Panc1 (cell line): Measurements from ENCODE around the gene ITPR3.

Experiments used
- POLR2AphosphoS5 ChIP-seq: IDR thresholded peaks from 2 replicates; pipeline ENCODE4 v1.6.1; 2012; ENCODE audit warnings: mild to moderate bottlenecking, low read depth, low read length, moderate library complexity
- SIN3A ChIP-seq: IDR thresholded peaks from 2 replicates; pipeline ENCODE4 v1.6.1; 2012; ENCODE audit warnings: low read depth, mild to moderate bottlenecking, low read length, moderate library complexity, borderline replicate concordance; ENCODE audit not compliant: insufficient read depth
- TCF7L2 ChIP-seq: IDR thresholded peaks from 2 replicates; pipeline ENCODE4 v1.6.1; 2011; ENCODE audit warnings: mild to moderate bottlenecking, low read depth, low read length, inconsistent platforms
- TF ChIP-seq, protein P1 (sequence below): fragments of 450-650 bp; IDR thresholded peaks from 2 replicates; pipeline ENCODE4 v1.5.1; 2017; ENCODE audit warnings: mild to moderate bottlenecking
- TF ChIP-seq, protein P2 (sequence below), 2 experiments: IDR thresholded peaks; 2 replicates each; pipeline ENCODE4 v1.6.1; 2011 to 2012; ENCODE audit warnings: low read depth in 2 of 2, control low read depth in 1 of 2, low read length in 1 of 2, mild to moderate bottlenecking in 1 of 2, moderate library complexity in 1 of 2; ENCODE audit not compliant: insufficient read depth in 1 of 2

DNA sequence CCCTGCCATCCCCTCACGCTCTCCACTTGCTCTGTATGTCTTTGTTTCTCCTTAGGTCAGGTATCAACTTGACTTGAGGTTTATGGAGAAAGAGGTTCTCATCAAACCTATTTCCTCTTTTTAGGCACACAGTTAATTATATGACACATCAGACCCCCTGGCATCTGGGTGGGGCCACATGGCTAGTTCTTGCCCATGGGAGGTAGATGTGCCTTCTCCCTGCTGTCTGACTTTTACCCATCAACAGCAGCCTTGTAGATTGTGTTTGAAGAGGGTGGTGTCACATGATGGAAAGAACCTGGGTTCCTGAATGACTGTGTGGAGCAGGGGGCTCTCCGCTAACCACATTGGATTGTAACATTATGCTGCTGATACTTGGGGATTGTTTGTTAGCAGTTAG is 97.6 kb downstream of the ITPR3 start:
- TF ChIP-seq TCF7L2 (no peak), SIN3A (no peak), POLR2AphosphoS5 (no peak)
- TF ChIP-seq, protein P1, sequence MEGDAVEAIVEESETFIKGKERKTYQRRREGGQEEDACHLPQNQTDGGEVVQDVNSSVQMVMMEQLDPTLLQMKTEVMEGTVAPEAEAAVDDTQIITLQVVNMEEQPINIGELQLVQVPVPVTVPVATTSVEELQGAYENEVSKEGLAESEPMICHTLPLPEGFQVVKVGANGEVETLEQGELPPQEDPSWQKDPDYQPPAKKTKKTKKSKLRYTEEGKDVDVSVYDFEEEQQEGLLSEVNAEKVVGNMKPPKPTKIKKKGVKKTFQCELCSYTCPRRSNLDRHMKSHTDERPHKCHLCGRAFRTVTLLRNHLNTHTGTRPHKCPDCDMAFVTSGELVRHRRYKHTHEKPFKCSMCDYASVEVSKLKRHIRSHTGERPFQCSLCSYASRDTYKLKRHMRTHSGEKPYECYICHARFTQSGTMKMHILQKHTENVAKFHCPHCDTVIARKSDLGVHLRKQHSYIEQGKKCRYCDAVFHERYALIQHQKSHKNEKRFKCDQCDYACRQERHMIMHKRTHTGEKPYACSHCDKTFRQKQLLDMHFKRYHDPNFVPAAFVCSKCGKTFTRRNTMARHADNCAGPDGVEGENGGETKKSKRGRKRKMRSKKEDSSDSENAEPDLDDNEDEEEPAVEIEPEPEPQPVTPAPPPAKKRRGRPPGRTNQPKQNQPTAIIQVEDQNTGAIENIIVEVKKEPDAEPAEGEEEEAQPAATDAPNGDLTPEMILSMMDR, result no peak
- TF ChIP-seq, protein P2, sequence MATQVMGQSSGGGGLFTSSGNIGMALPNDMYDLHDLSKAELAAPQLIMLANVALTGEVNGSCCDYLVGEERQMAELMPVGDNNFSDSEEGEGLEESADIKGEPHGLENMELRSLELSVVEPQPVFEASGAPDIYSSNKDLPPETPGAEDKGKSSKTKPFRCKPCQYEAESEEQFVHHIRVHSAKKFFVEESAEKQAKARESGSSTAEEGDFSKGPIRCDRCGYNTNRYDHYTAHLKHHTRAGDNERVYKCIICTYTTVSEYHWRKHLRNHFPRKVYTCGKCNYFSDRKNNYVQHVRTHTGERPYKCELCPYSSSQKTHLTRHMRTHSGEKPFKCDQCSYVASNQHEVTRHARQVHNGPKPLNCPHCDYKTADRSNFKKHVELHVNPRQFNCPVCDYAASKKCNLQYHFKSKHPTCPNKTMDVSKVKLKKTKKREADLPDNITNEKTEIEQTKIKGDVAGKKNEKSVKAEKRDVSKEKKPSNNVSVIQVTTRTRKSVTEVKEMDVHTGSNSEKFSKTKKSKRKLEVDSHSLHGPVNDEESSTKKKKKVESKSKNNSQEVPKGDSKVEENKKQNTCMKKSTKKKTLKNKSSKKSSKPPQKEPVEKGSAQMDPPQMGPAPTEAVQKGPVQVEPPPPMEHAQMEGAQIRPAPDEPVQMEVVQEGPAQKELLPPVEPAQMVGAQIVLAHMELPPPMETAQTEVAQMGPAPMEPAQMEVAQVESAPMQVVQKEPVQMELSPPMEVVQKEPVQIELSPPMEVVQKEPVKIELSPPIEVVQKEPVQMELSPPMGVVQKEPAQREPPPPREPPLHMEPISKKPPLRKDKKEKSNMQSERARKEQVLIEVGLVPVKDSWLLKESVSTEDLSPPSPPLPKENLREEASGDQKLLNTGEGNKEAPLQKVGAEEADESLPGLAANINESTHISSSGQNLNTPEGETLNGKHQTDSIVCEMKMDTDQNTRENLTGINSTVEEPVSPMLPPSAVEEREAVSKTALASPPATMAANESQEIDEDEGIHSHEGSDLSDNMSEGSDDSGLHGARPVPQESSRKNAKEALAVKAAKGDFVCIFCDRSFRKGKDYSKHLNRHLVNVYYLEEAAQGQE (IDR thresholded peaks at IDR 0.05; ENCODE audit: insufficient read depth in 1 of 2, low read depth in 2 of 2, low read length in 1 of 2), result no peak
